Smooth muscle cell (in vitro differentiated cells): ENCODE measurements around the gene LSAMP. TPM values are rescaled to one million over a fixed set of nuclear protein-coding genes. Genes with fewer than 3 reads are reported as not detected.

Experiments used
- DNase-seq: peaks from one replicate; lab custom pipeline; 2025; ENCODE audit not compliant: unreplicated experiment; lab: John Stamatoyannopoulos, UW
- H2AFZ ChIP-seq: fragments of 200-600 bp; sonication (generic); 2 replicates; pipeline ENCODE4 v1.6.0; 2016; ENCODE audit warnings: antibody characterized with exemption, low read depth, mild to moderate bottlenecking
- H3F3A ChIP-seq: fragments of 200-600 bp; sonication (generic); 2 replicates; pipeline ENCODE4 v1.6.0; 2017; ENCODE audit warnings: antibody characterized with exemption, low read depth
- H3K27ac ChIP-seq: fragments of 200-600 bp; sonication (generic); 2 replicates; pipeline ENCODE4 v1.5.1; 2016; ENCODE audit warnings: low read depth, mild to moderate bottlenecking
- H3K27me3 ChIP-seq: fragments of 200-600 bp; sonication (generic); 2 replicates; pipeline ENCODE4 v1.6.1; 2016; ENCODE audit warnings: low read depth, mild to moderate bottlenecking
- H3K36me3 ChIP-seq: fragments of 200-600 bp; sonication (generic); 2 replicates; pipeline ENCODE4 v1.5.1; 2016; ENCODE audit warnings: low read depth
- H3K4me1 ChIP-seq: fragments of 200-600 bp; sonication (generic); 2 replicates; pipeline ENCODE4 v1.5.1; 2016; ENCODE audit warnings: low read depth
- H3K4me2 ChIP-seq: fragments of 200-600 bp; sonication (generic); 2 replicates; pipeline ENCODE4 v1.6.0; 2016; ENCODE audit warnings: mild to moderate bottlenecking
- H3K4me3 ChIP-seq: fragments of 200-600 bp; sonication (generic); 2 replicates; pipeline ENCODE4 v1.5.1; 2016; ENCODE audit warnings: mild to moderate bottlenecking
- H3K79me2 ChIP-seq: fragments of 200-600 bp; sonication (generic); 2 replicates; pipeline ENCODE4 v1.6.0; 2016; ENCODE audit warnings: low read depth, mild to moderate bottlenecking
- H3K9ac ChIP-seq: fragments of 200-600 bp; sonication (generic); 2 replicates; pipeline ENCODE4 v1.6.0; 2016; ENCODE audit warnings: low read depth
- H3K9me3 ChIP-seq: fragments of 200-600 bp; sonication (generic); replicated peaks from 2 replicates; pipeline ENCODE4 v1.5.1; 2016; ENCODE audit warnings: low read depth
- H4K20me1 ChIP-seq: fragments of 200-600 bp; sonication (generic); 2 replicates; pipeline ENCODE4 v1.6.0; 2016; ENCODE audit warnings: low read depth
- CTCF ChIP-seq: fragments of 200-600 bp; sonication (generic); IDR thresholded peaks from 2 replicates; pipeline ENCODE4 v1.5.1; 2017; ENCODE audit warnings: borderline replicate concordance, mild to moderate bottlenecking, antibody characterized with exemption; ENCODE audit not compliant: insufficient read depth, poor library complexity, severe bottlenecking
- WGBS: methylation state at CpG from one replicate; pipeline ENCODE4 v1.1.7; 2016; ENCODE audit warnings: low lambda C conversion rate; 5-methylcytosine and 5-hydroxymethylcytosine counted together
- polyA plus RNA-seq: library from polyadenylated mRNA; unstranded; fragments of >200 nt; fragmentation: Nextera tagmentation; extraction: Ambion mirVana; gene quantifications from 2 replicates; pipeline ENCODE4 v1.2.1, GENCODE V29; 2016
- total RNA-seq: library from RNA; depleted of rRNA; stranded (reverse); fragments of >200 nt; gene quantifications from 2 replicates; pipeline ENCODE4 v1.2.3, GENCODE V29; 2014

The LSAMP gene
- total and polyA plus RNA-seq, 2 experiments from 2014 or later = 11.2 to 13.6 TPM

- Histone ChIP-seq H2AFZ (no peak overlapping the region), H3K9ac (no peak overlapping the region), H3K9me3 (no peaks in the 10 kb centered on the region)
Measured at GRCh38 chr3:116165641-116166040, 279.6 kb downstream of the LSAMP start.

GRCh38 chr3:116165135-116165534 is 280.2 kb downstream of the LSAMP start:
- 88% methylated on average over 2 of the region's 2 CpGs for WGBS
- no peaks in the 10 kb centered on the region for H3K79me2 ChIP-seq
- H3K27me3 ChIP-seq = no peaks in the 10 kb centered on the region
- no peaks in the 10 kb centered on the region for H3K4me1 ChIP-seq
- no peak overlapping the region for H3K27ac ChIP-seq
- no peaks in the 10 kb centered on the region for H3F3A ChIP-seq
- DNase-seq = no peak
- no peaks in the 10 kb centered on the region for H3K9me3 ChIP-seq
- no peaks in the 10 kb centered on the region for H4K20me1 ChIP-seq
- TF ChIP-seq CTCF = no peak
- H3K4me3 ChIP-seq = no peak overlapping the region
- H3K4me2 ChIP-seq = no peak overlapping the region
- no peak overlapping the region for H3K9ac ChIP-seq
- no peak overlapping the region for H2AFZ ChIP-seq
- no peaks in the 10 kb centered on the region for H3K36me3 ChIP-seq

More at GRCh38 chr3:116165641-116166040, 279.6 kb downstream of the LSAMP start:
- no peaks in the 10 kb centered on the region for H3F3A ChIP-seq
- no peak for DNase-seq
- H3K4me3 ChIP-seq = no peak overlapping the region
- no peaks in the 10 kb centered on the region for H3K4me1 ChIP-seq
- no peak for TF ChIP-seq CTCF
- H4K20me1 ChIP-seq = no peaks in the 10 kb centered on the region
- H3K4me2 ChIP-seq = no peak overlapping the region
- H3K79me2 ChIP-seq = no peaks in the 10 kb centered on the region
- H3K27me3 ChIP-seq = no peaks in the 10 kb centered on the region
- no peak overlapping the region for H3K27ac ChIP-seq
- no peaks in the 10 kb centered on the region for H3K36me3 ChIP-seq

- no peak for TF ChIP-seq CTCF
- Histone ChIP-seq H3F3A (no peaks in the 10 kb centered on the region), H3K27ac (no peak overlapping the region), H3K9me3 (no peaks in the 10 kb centered on the region), H2AFZ (no peak overlapping the region), H4K20me1 (no peaks in the 10 kb centered on the region), H3K4me1 (no peaks in the 10 kb centered on the region), H3K36me3 (no peaks in the 10 kb centered on the region), H3K4me3 (no peak overlapping the region), H3K27me3 (no peaks in the 10 kb centered on the region), H3K9ac (no peak overlapping the region), H3K79me2 (no peaks in the 10 kb centered on the region), H3K4me2 (no peak overlapping the region)
- no peak for DNase-seq
- WGBS = 99% methylated on average over 2 of the region's 2 CpGs
Measured at GRCh38 chr3:116164039-116164438, 281.2 kb downstream of the LSAMP start.
